K562 (cell line): ENCODE data around the gene FBXO9. TPM values are rescaled to one million over a fixed set of nuclear protein-coding genes. Genes with fewer than 3 reads are reported as not detected.

ENCODE experiments used
- ATAC-seq: fragments of 200-7000 bp; cut with Tn5 transposase; 3 replicates; pipeline ENCODE4 v1.9.1; 2020; ENCODE audit warnings: moderate library complexity
- BruUV-seq: library from RNA; stranded (reverse); fragments of 400-500 nt; replicated peaks from 2 replicates; lab custom pipeline; 2021; lab: Mats Ljungman, UMichigan
- CTCF ChIA-PET: fragments of 300-600 bp; formaldehyde crosslinking; extraction: SDS; loops from one replicate; lab custom pipeline; 2021; ENCODE audit warnings: low intra/inter-chr PET ratio; lab: Yijun Ruan, JAX
- POLR2A ChIA-PET: fragments of 300-600, 350-650 bp; sonication (Branson Sonifier 250); formaldehyde crosslinking; extraction: SDS; loops from one replicate; lab custom pipeline; 2021; ENCODE audit warnings: antibody characterized with exemption, inconsistent platforms; lab: Yijun Ruan, JAX
- DNase-seq, 4 experiments: peaks; one replicate each; pipeline versions ENCODE4 v3.0.0 to v3.0.0-alpha.2; 2011 to 2018; ENCODE audit warnings: low spot score in 3 of 4, mixed read lengths in 3 of 4; ENCODE audit errors: extremely low read depth in 1 of 4
- FAIRE-seq: peaks from 2 replicates; lab custom pipeline; 2011; peaks lifted over from hg19 to GRCh38; lab: Jason Lieb, UNC
- H2AFZ ChIP-seq: 2 replicates; pipeline ENCODE4 v1.6.0; 2011; ENCODE audit warnings: low read depth, low read length, control low read depth, inconsistent platforms
- H3K27ac ChIP-seq: fragments of 200-600 bp; 3 replicates; pipeline ENCODE4 v1.8.0; 2011; ENCODE audit warnings: low read depth, mild to moderate bottlenecking, control low read depth, inconsistent platforms, low read length, moderate library complexity, mixed read lengths; ENCODE audit errors: extremely low read depth
- H3K27me3 ChIP-seq, 2 experiments: fragments of 300-600 bp in 1 of 2; 2 replicates in 1 of 2; 3 replicates in 1 of 2; pipeline versions ENCODE4 v1.6.0 to v1.8.0; 2011; ENCODE audit warnings: inconsistent platforms in 2 of 2, low read length in 2 of 2, mild to moderate bottlenecking in 1 of 2, mixed read lengths in 1 of 2, moderate library complexity in 1 of 2; ENCODE audit not compliant: control insufficient read depth in 2 of 2, insufficient read depth in 2 of 2
- H3K36me3 ChIP-seq: fragments of 300-600 bp; 3 replicates; pipeline ENCODE4 v1.8.0; 2011; ENCODE audit warnings: mild to moderate bottlenecking, low read length, inconsistent platforms; ENCODE audit not compliant: control insufficient read depth, insufficient read depth
- H3K4me1 ChIP-seq, 2 experiments: fragments of 200-600 bp in 1 of 2; replicated peaks in 1 of 2; 2 replicates in 1 of 2; 3 replicates in 1 of 2; pipeline versions ENCODE4 v1.5.1 to v1.8.0; 2011; ENCODE audit warnings: inconsistent platforms in 2 of 2, low read length in 2 of 2, mild to moderate bottlenecking in 1 of 2, mixed read lengths in 1 of 2, moderate library complexity in 1 of 2; ENCODE audit not compliant: control insufficient read depth in 2 of 2, insufficient read depth in 2 of 2
- H3K4me2 ChIP-seq: 2 replicates; pipeline ENCODE4 v1.6.1; 2011; ENCODE audit warnings: low read length, control low read depth, inconsistent platforms, mixed read lengths; ENCODE audit not compliant: insufficient read depth
- H3K4me3 ChIP-seq: fragments of 200-600 bp; sonication (generic), shearing (Covaris generic); 2 replicates; pipeline ENCODE4 v1.5.1; 2016; ENCODE audit warnings: control low read depth, inconsistent platforms
- H3K79me2 ChIP-seq: fragments of 200-600 bp; 3 replicates; pipeline ENCODE4 v1.8.0; 2011; ENCODE audit warnings: low read length, inconsistent platforms; ENCODE audit not compliant: control insufficient read depth, insufficient read depth
- H3K9ac ChIP-seq, 2 experiments: 2 replicates each; pipeline versions ENCODE4 v1.6.0 to v1.6.1; 2011; ENCODE audit warnings: low read depth in 2 of 2, low read length in 2 of 2, control low read depth in 1 of 2, inconsistent platforms in 1 of 2, mild to moderate bottlenecking in 1 of 2, mixed read lengths in 1 of 2; ENCODE audit not compliant: insufficient read depth in 1 of 2
- H3K9me1 ChIP-seq: one replicate; pipeline ENCODE4 v1.6.0; 2011; ENCODE audit warnings: inconsistent platforms, mild to moderate bottlenecking, low read length, moderate library complexity; ENCODE audit not compliant: control insufficient read depth, insufficient read depth
- H3K9me3 ChIP-seq: replicated peaks from 2 replicates; pipeline ENCODE4 v1.5.1; 2011; ENCODE audit warnings: low read depth, low read length, inconsistent platforms; ENCODE audit not compliant: control insufficient read depth, insufficient read depth
- H4K20me1 ChIP-seq: replicated peaks from 2 replicates; pipeline ENCODE4 v1.6.1; 2011; ENCODE audit warnings: low read length, inconsistent platforms, mixed read lengths; ENCODE audit not compliant: control insufficient read depth, insufficient read depth
- CEBPG ChIP-seq, 3 experiments: fragments of 200-800 bp in 1 of 3; sonication (Bioruptor generic) in 1 of 3; sonication (generic) in 1 of 3; formaldehyde crosslinking in 1 of 3; IDR thresholded peaks in 2 of 3; conservative IDR thresholded peaks in 1 of 3; 2 replicates each; pipeline versions ENCODE4 v1.6.1 to v1.8.0; 2016 to 2022; ENCODE audit warnings: missing compliant biosample characterization in 2 of 3, missing genetic modification characterization in 2 of 3, mild to moderate bottlenecking in 1 of 3, missing genetic modification reagents in 1 of 3
- DACH1 ChIP-seq: fragments of 450-650 bp; IDR thresholded peaks from 2 replicates; pipeline ENCODE4 v1.6.1; 2018; ENCODE audit not compliant: partially characterized antibody
- JUND ChIP-seq, 2 experiments: IDR thresholded peaks; 2 replicates in 1 of 2; 3 replicates in 1 of 2; pipeline ENCODE4 v1.6.1; 2011; ENCODE audit warnings: borderline replicate concordance in 2 of 2, low read depth in 2 of 2, low read length in 2 of 2, improper control_type of control experiment in 1 of 2, missing biosample characterization in 1 of 2, missing genetic modification characterization in 1 of 2, missing genetic modification reagents in 1 of 2
- MAFK ChIP-seq: IDR thresholded peaks from 2 replicates; pipeline ENCODE4 v1.6.1; 2011; ENCODE audit warnings: low read length, improper control_type of control experiment
- NFE2 ChIP-seq: IDR thresholded peaks from 2 replicates; pipeline ENCODE4 v1.6.1; 2014; ENCODE audit warnings: antibody characterized with exemption, low read depth
- NFYB ChIP-seq: IDR thresholded peaks from 2 replicates; pipeline ENCODE4 v1.6.1; 2011; ENCODE audit warnings: mild to moderate bottlenecking, moderate library complexity; ENCODE audit not compliant: insufficient read length; ENCODE audit errors: extremely low read depth
- PURB ChIP-seq: sonication (generic); formaldehyde crosslinking; IDR thresholded peaks from 2 replicates; pipeline ENCODE4 v1.9.0; 2021; ENCODE audit warnings: low read depth, mild to moderate bottlenecking, missing genetic modification reagents
- SAFB ChIP-seq: fragments of 200-400 bp; formaldehyde crosslinking; IDR thresholded peaks from 2 replicates; pipeline ENCODE4 v1.6.1; 2017; ENCODE audit warnings: low read depth, low read length, borderline replicate concordance
- ZNF12 ChIP-seq: sonication (generic); formaldehyde crosslinking; IDR thresholded peaks from 2 replicates; pipeline ENCODE4 v1.4.0; 2020; ENCODE audit warnings: mild to moderate bottlenecking, missing genetic modification reagents
- ZNF232 ChIP-seq: sonication (generic); formaldehyde crosslinking; IDR thresholded peaks from 2 replicates; pipeline ENCODE4 v1.8.0; 2022; ENCODE audit warnings: mild to moderate bottlenecking, missing genetic modification reagents
- ZNF586 ChIP-seq: fragments of 450-650 bp; formaldehyde crosslinking; conservative IDR thresholded peaks from 2 replicates; pipeline ENCODE4 v1.4.0; 2020; ENCODE audit warnings: mild to moderate bottlenecking, moderate library complexity
- WGBS: fragments of 100-300 bp; shearing (Covaris generic); methylation state at CpG from one replicate; pipeline ENCODE4 v1.1.6; 2016; ENCODE audit warnings: low coverage, mixed read lengths; ENCODE audit not compliant: insufficient coverage; ENCODE audit errors: missing lambda C conversion rate; 5-methylcytosine and 5-hydroxymethylcytosine counted together
- in situ Hi-C: fragments of 300-500 bp; cut with MboI; formaldehyde crosslinking; loops from 4 replicates; pipeline ENCODE4 v1.15.0; 2018; ENCODE audit warnings: inconsistent platforms, mixed read lengths
- intact Hi-C: fragments of 100-400 bp; cut with micrococcal nuclease; formaldehyde crosslinking; loops from 2 replicates; pipeline ENCODE4 v1.14.2; 2022
- polyA plus RNA-seq, 8 experiments: library from polyadenylated mRNA; depleted of rRNA in 4 of 8; stranded (reverse) in 5 of 8; unstranded in 3 of 8; fragments of >200 nt; fragmentation: Nextera tagmentation in 2 of 8; fragmentation: Illumina TruSeq in 1 of 8; extraction: Ambion mirVana in 2 of 8; extraction: Trizol in 1 of 8; gene quantifications; 2 replicates each; pipeline versions ENCODE4 v1.2.1 to v1.2.3, GENCODE V29; 2011 to 2014; ENCODE audit warnings: inconsistent platforms in 1 of 8, missing spikeins in 1 of 8
- total RNA-seq, 7 experiments: library from RNA; depleted of rRNA in 6 of 7; stranded (reverse); fragments of >200 nt in 6 of 7; fragmentation: Illumina TruSeq in 2 of 7; extraction: Trizol in 2 of 7; gene quantifications; 2 replicates each; pipeline versions ENCODE4 v1.2.1 to v1.2.3, GENCODE V29; 2011 to 2021; ENCODE audit warnings: low replicate concordance in 1 of 7

The FBXO9 gene
- total and polyA plus RNA-seq, 9 of the 15 experiments (the other 6 are each of a cell fraction or from before 2014, with no cell fraction given): 10.1 to 85.3 (median 51.4) TPM

DNA sequence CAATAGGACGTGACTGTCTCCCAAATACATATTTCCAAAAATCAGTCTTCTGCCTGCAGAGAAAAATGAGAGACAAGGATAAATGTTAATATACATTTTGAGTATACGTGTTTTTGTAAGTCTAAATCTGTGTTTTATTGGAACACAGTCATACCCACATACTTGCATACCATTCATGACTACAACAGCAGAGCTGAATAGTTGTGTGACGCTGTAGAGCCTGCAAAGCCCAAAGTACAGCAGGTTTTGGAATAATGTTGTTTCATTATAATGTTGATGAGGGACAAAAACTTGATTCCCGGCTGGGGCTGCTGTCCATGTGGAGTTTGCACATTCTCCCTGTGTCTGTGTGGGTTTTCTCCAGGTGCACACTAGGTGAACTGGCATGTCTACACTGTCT, 23.8 kb upstream of the FBXO9 start:
- H3K9ac ChIP-seq: no peak overlapping the region
- ATAC-seq: no peak
- no peaks in the 10 kb centered on the region for H3K79me2 ChIP-seq
- H3K9me1 ChIP-seq: no peaks in the 10 kb centered on the region
- H3K27ac ChIP-seq: no peak overlapping the region
- no peaks in the 10 kb centered on the region for H4K20me1 ChIP-seq
- no TSS peak for BruUV-seq
- WGBS: 76% methylated on average over 4 of the region's 4 CpGs
- FAIRE-seq: no peak
- in situ Hi-C loops: no loop called here
- H2AFZ ChIP-seq: no peak overlapping the region
- H3K27me3 ChIP-seq: no peaks in the 10 kb centered on the region
- CTCF ChIA-PET: no interaction called here
- TF ChIP-seq PURB (no peak), NFYB (no peak), SAFB (no peak), CEBPG (CRISPR knock-in tag; IDR thresholded peaks at IDR 0.05) (no peak), CEBPG (tag; conservative IDR thresholded peaks at IDR 0.05 in 1 of 2, IDR thresholded peaks at IDR 0.05 in 1 of 2) (no peak)
- TF ChIP-seq, all 486 proteins: peak for 0
- no peaks in the 10 kb centered on the region for H3K9me3 ChIP-seq
- no peak for DNase-seq
- peaks cover 13% of the 10 kb centered on the region; the same call in 1 of the 3 replicates for H3K36me3 ChIP-seq
- no peak overlapping the region for H3K4me2 ChIP-seq
- no peak overlapping the region for H3K4me3 ChIP-seq
- POLR2A ChIA-PET: interaction anchor here (0.6 to 1.3 kb wide), 2 partner anchors 15 to 1596 kb away, joined by 3 to 5 read pairs; no protein-coding TSS in a partner anchor
- H3K4me1 ChIP-seq: peaks cover 0 to 4% of the 10 kb centered on the region in 2 experiments; a peak in 2 of 5 replicates
- intact Hi-C loops: no loop called here

DNA sequence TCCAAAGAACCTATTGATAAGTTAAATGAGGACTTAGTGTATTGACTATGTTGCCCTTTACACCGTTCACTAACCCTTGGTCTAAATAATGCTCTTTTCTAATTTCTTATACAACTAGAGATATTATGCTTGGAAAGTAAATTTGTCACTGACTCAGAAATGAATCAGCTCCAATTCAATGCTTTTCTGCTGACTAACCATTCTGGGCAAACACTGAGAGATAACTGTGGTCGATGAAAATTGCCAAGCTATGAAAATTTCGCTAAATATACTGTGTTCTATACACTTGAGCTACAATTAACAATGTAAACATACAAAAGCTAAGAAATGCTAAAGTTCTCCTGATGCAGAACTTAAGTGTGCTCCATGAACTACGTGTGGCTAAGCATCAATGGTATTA, 23.1 kb upstream of the FBXO9 start:
- no peaks in the 10 kb centered on the region for H3K9me1 ChIP-seq
- 8% methylated on average over 4 of the region's 4 CpGs for WGBS
- FAIRE-seq (peak; percentile 67), ATAC-seq (peak; percentile 28; the same call in 1 of the 3 replicates), DNase-seq (no peak)
- H3K9me3 ChIP-seq: no peaks in the 10 kb centered on the region
- in situ Hi-C loops: no loop called here
- H3K4me2 ChIP-seq: no peak overlapping the region
- ChIA-PET POLR2A (interaction anchor here (0.7 to 1.3 kb wide), 5 partner anchors 9 to 48 kb away, joined by 3 to 5 read pairs (median 3); no protein-coding TSS in a partner anchor), CTCF (no interaction called here)
- no peaks in the 10 kb centered on the region for H3K27me3 ChIP-seq
- peaks cover 13% of the 10 kb centered on the region; the same call in 1 of the 3 replicates for H3K36me3 ChIP-seq
- H2AFZ ChIP-seq: no peak overlapping the region; the same call in 1 of the 2 replicates
- intact Hi-C loops: no loop called here
- no peak overlapping the region for H3K9ac ChIP-seq
- H3K4me1 ChIP-seq: peaks cover 0 to 4% of the 10 kb centered on the region in 2 experiments; a peak in 2 of 5 replicates
- BruUV-seq: no TSS peak
- H3K27ac ChIP-seq: no peak overlapping the region
- H3K4me3 ChIP-seq: no peak overlapping the region
- no peaks in the 10 kb centered on the region for H4K20me1 ChIP-seq
- no peaks in the 10 kb centered on the region for H3K79me2 ChIP-seq
- TF ChIP-seq ZNF586 (CRISPR knock-in tag): no peak
- no peak for TF ChIP-seq ZNF232 (CRISPR knock-in tag)
- TF ChIP-seq MAFK: peak; percentile 91
- TF ChIP-seq ZNF12 (CRISPR knock-in tag): no peak
- TF ChIP-seq NFE2: peak; percentile 77
- TF ChIP-seq DACH1: no peak
- peak; percentile 63 for TF ChIP-seq JUND (IDR thresholded peaks at IDR 0.05; ENCODE audit: borderline replicate concordance, low read depth, low read length)
- peak; percentile 46; the same call in 1 of the 3 replicates for TF ChIP-seq JUND (tag; IDR thresholded peaks at IDR 0.05; ENCODE audit: borderline replicate concordance, low read depth, low read length)
